HepG2 (cell line): ENCODE measurements around the gene NET1. TPM values are rescaled to one million over a fixed set of nuclear protein-coding genes. Genes with fewer than 3 reads are reported as not detected.

Experiments used
- CREB3 ChIP-seq: sonication (generic); formaldehyde crosslinking; IDR thresholded peaks from 2 replicates; pipeline ENCODE4 v1.5.0; 2020; ENCODE audit warnings: missing genetic modification reagents
- GATAD2A ChIP-seq: IDR thresholded peaks from 2 replicates; pipeline ENCODE4 v1.6.1; 2016
- HMG20B ChIP-seq: conservative IDR thresholded peaks from 2 replicates; pipeline ENCODE4 v1.6.1; 2016; ENCODE audit warnings: missing genetic modification reagents, missing compliant biosample characterization
- ISX ChIP-seq: sonication (generic); formaldehyde crosslinking; conservative IDR thresholded peaks from 2 replicates; pipeline ENCODE4 v1.5.0; 2020; ENCODE audit warnings: missing genetic modification reagents
- KLF15 ChIP-seq: sonication (generic); formaldehyde crosslinking; IDR thresholded peaks from 2 replicates; pipeline ENCODE4 v1.8.1; 2023; ENCODE audit warnings: borderline replicate concordance, mild to moderate bottlenecking, inconsistent platforms, missing genetic modification reagents, mixed read lengths
- LBX2 ChIP-seq: sonication (generic); formaldehyde crosslinking; IDR thresholded peaks from 2 replicates; pipeline ENCODE4 v1.5.0; 2020; ENCODE audit warnings: missing genetic modification reagents, mild to moderate bottlenecking, borderline replicate concordance
- SMARCE1 ChIP-seq: fragments of 450-650 bp; IDR thresholded peaks from 2 replicates; pipeline ENCODE4 v1.6.1; 2017; ENCODE audit warnings: borderline replicate concordance
- TAF15 ChIP-seq: fragments of 200-400 bp; formaldehyde crosslinking; IDR thresholded peaks from one replicate; pipeline ENCODE4 v1.6.1; 2018; ENCODE audit warnings: mild to moderate bottlenecking, low read depth, low read length; ENCODE audit not compliant: poor library complexity, severe bottlenecking
- USF2 ChIP-seq, 2 experiments: sonication (generic) in 1 of 2; formaldehyde crosslinking in 1 of 2; IDR thresholded peaks; 2 replicates each; pipeline versions ENCODE4 v1.5.1 to v1.6.1; 2011 to 2020; ENCODE audit warnings: borderline replicate concordance in 1 of 2, low read depth in 1 of 2, low read length in 1 of 2, mild to moderate bottlenecking in 1 of 2, missing genetic modification reagents in 1 of 2, moderate library complexity in 1 of 2
- ZBTB26 ChIP-seq: IDR thresholded peaks from 2 replicates; pipeline ENCODE4 v1.6.1; 2016; ENCODE audit warnings: missing compliant biosample characterization, missing genetic modification reagents, borderline replicate concordance
- ZBTB40 ChIP-seq, 2 experiments: fragments of 450-650 bp in 1 of 2; sonication (generic) in 1 of 2; formaldehyde crosslinking in 1 of 2; IDR thresholded peaks; 2 replicates each; pipeline versions ENCODE4 v1.6.1 to v1.8.0; 2016 to 2022; ENCODE audit warnings: antibody characterized with exemption in 1 of 2, mild to moderate bottlenecking in 1 of 2, missing genetic modification reagents in 1 of 2
- ZBTB7A ChIP-seq: sonication (generic); formaldehyde crosslinking; IDR thresholded peaks from 2 replicates; pipeline ENCODE4 v1.8.0; 2022; ENCODE audit warnings: mild to moderate bottlenecking, missing genetic modification reagents
- polyA plus RNA-seq, 8 experiments: library from polyadenylated mRNA; depleted of rRNA in 3 of 8; stranded (reverse) in 7 of 8; unstranded in 1 of 8; fragments of >200 nt; fragmentation: Illumina TruSeq in 4 of 8; extraction: Trizol in 4 of 8; gene quantifications; 2 replicates each; pipeline versions ENCODE4 v1.2.1 to v1.2.3, GENCODE V29; 2011 to 2016; ENCODE audit warnings: low read depth in 4 of 8, missing spikeins in 1 of 8, mixed read lengths in 1 of 8; ENCODE audit not compliant: insufficient read depth in 1 of 8
- total RNA-seq, 5 experiments: library from RNA; depleted of rRNA; stranded (reverse); fragments of >200 nt; fragmentation: Illumina TruSeq; extraction: Trizol; gene quantifications; 2 replicates each; pipeline ENCODE4 v1.2.3, GENCODE V29; 2016; ENCODE audit warnings: low read depth in 1 of 5

The NET1 gene
- total and polyA plus RNA-seq, 2 of the 13 experiments (the other 11 are each of a cell fraction or from before 2014, with no cell fraction given): 48.1 to 65.8 TPM

GRCh38 chr10:5412277-5412941 is at the start of gene NET1 (continued):
- TF ChIP-seq ZBTB40 (IDR thresholded peaks at IDR 0.05): no peak
- TF ChIP-seq ZBTB40 (CRISPR knock-in tag; IDR thresholded peaks at IDR 0.05): no peak
- no peak for TF ChIP-seq HMG20B (CRISPR knock-in tag)
- TF ChIP-seq GATAD2A: no peak
- no peak for TF ChIP-seq KLF15
- TF ChIP-seq ISX (CRISPR knock-in tag): no peak
- TF ChIP-seq ZBTB7A (CRISPR knock-in tag): no peak
- TF ChIP-seq USF2 (IDR thresholded peaks at IDR 0.05; ENCODE audit: low read depth, low read length): no peak
- no peak for TF ChIP-seq USF2 (CRISPR knock-in tag; IDR thresholded peaks at IDR 0.05; ENCODE audit: borderline replicate concordance)
- no peak for TF ChIP-seq ZBTB26 (CRISPR knock-in tag)
- no peak for TF ChIP-seq LBX2
- TF ChIP-seq SMARCE1: no peak
- no peak for TF ChIP-seq CREB3 (CRISPR knock-in tag)
- TF ChIP-seq TAF15: no peak
